HG03175 (cell line): Measurements from ENCODE around the gene ANTXR2.

Source experiments
- ATAC-seq: cut with Tn5 transposase; IDR thresholded peaks from one replicate; pipeline ENCODE4 v1.9.1; 2021; ENCODE audit warnings: mild to moderate bottlenecking, moderate library complexity; ENCODE audit not compliant: unreplicated experiment

The ANTXR2 gene

DNA sequence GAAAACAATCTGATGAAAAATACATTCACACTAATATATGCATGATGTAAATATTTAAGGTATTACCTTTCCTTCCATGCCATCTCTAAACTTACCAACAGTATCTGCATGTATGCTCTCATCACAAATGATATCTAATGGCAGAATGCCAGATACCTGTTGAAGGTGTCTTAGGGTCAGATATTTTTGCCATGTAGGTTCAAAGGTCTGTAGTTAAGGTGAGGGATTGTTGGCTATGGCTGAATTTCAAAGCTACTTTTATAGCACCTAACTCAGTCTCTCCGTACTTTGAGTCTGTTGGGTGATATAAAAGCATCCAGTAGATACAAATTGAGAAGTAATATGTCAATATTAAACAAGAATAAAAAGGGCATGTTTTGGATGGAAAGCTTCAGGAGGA, 19.8 kb upstream of the ANTXR2 start:
- no peak for ATAC-seq

DNA sequence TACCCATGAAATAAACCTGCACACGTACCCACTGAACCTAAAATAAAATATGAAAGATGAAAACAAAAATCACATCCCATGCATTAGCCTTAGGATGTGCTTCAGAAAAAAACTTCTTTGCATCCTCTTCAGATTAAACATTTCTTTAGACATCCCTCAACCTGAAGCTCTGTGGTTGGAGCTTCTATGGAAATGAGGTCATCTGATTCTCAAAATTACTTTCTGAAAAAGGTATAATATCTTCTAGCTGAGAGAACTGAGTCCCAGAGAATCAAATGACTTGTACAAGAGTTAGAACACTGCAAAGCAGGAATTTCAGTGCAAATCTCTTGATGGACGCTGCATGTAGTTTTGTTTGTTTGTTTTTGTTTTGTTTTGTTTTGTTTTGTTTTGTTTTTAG, 19.1 kb upstream of the ANTXR2 start:
- no peak for ATAC-seq

DNA sequence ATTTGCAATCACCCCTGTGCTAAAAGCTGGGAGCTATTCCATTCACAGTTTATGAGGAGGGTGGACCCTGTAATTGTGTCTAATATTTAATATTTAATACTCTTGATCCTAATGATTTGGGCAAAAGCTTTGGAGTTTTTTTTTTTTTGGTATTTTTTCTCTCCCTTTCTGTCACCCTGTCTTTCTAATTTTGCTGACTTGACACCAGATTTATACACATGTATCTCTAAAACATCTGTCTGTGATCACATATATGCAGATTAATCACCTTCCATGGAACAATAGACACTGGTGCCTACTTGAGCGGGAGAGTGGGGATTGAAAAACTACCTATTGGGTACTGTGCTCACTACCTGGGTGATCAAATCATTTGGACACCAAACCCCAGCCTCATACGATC, 18.7 kb upstream of the ANTXR2 start:
- ATAC-seq = no peak

DNA sequence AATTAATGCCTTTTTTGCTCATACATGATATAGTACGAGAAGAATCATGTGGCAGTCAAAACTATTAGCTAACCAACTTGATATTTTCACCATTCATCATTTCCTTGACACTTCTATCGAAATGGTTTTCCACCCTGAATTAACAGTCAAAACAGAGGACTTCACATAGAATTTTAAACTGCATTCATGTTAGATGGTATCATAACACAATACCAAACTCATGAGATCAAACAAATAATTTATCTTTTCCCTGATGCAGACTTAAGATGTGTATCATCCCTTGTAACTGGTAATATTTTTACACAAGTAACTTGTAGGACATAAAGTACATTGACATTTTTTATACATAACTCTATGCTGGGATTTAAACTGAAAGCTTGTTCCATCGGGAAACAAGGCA, 18.2 kb upstream of the ANTXR2 start:
- ATAC-seq = no peak

DNA sequence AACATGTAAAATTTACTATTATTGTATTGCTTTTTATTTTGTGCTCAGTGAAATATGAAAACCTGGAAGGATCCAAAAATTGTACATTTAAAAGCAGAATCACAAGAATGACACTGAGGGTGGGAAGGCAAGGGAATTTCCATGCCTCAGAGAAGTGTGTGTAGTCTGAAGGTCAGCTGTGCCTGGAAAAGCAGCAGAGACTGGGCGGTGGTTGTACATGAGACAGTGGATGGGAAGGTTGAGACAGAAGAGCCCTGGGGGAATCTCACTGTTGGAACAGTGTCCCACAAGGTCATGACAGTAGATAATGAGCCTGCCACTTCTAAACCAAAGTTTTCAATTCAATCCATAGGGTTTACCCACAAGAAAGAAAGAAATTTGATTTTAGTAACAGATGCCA, 17.1 kb upstream of the ANTXR2 start:
- ATAC-seq = no peak

DNA sequence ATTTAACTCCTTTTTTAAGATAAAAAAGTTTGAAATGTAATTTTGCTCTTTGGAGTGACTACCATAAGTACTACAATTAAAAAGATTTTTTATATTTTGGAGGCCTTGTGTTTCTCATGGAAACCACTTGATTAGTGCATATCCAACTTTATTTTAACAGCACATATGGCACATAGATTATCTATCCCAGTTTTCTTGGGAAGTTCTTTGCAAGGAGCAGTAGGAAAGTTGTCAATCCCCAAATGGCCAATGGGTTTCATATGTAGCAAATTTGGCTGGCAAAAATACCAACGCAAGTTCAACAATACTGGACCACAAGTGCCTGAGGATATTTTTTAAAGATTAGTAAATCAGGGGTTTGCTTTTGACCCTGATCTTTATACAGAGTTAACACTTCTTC, 15.4 kb upstream of the ANTXR2 start:
- ATAC-seq = no peak

DNA sequence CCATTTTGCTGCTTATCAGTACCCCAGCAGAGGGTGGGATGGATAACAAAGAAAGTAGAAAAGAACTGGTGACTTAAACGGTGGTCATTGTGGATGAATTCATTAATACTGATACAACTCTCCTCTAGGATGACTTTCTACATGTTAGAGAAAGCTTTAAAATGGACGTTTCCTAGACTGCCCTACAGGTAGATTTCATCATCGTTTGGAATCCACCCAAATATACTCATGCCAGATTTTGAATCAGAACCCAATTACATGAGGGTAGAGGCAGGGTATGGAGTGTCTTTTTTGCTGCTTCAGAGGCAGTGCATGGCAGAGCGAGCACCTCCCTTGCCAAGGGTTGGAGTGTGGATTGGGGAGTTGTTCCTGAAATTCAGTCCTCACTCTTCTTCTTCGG, 13.3 kb upstream of the ANTXR2 start:
- ATAC-seq = no peak

DNA sequence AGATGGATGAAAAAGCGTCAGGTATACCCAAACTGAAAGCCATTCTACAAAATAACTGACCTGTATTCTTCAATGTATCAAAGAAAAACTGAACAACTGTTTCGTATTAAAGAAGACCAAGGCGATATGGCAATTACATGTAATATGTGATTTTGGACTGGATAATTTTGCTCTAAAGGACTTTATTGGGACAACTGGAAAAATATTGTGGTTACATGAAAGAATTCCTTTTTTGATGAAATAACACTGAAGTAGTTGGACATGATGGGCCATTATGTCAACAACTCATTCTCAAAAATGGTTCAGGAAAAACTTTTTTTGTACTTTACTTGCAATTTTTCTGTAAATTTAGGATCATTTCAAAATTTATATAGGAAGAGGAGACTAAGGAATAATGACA, 12.1 kb upstream of the ANTXR2 start:
- ATAC-seq = no peak

DNA sequence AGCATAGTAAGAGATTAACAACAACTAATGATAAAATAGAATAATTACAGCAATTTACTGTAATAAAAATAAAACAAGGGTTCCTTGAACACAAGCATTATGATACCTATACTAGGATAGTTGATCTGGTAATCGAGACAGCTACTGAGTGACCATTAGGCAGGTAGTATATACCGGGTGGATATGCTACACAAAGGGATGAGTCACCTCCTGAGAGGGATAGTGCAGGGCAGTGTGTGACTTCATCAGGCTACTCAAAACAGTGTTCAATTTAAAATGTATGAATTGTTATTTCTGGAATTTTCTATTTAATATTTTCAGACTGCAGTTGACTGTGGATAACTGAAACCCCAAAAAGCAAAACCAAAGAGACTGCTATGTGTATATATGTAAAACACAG, 9.7 kb upstream of the ANTXR2 start:
- no peak for ATAC-seq

DNA sequence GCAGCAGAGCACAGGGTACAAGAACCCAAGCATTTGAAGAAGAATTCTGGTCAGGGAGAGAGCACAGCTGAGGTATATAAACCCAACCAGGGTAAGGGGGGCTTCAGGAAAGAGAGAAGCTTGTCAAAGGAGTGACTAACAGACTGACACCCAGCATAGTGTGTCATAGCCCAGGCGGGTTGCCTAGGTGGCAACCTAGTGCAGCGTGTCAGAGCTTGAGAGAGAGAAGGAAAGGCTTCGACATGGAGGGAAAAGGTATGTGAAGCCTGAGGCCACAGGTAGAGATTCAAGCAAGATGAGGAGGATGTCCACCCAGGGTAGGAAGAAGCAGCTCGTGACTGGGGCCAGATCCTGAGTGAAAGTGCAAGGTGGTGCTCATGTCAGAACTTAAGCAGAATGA, 8.5 kb upstream of the ANTXR2 start:
- ATAC-seq = no peak

DNA sequence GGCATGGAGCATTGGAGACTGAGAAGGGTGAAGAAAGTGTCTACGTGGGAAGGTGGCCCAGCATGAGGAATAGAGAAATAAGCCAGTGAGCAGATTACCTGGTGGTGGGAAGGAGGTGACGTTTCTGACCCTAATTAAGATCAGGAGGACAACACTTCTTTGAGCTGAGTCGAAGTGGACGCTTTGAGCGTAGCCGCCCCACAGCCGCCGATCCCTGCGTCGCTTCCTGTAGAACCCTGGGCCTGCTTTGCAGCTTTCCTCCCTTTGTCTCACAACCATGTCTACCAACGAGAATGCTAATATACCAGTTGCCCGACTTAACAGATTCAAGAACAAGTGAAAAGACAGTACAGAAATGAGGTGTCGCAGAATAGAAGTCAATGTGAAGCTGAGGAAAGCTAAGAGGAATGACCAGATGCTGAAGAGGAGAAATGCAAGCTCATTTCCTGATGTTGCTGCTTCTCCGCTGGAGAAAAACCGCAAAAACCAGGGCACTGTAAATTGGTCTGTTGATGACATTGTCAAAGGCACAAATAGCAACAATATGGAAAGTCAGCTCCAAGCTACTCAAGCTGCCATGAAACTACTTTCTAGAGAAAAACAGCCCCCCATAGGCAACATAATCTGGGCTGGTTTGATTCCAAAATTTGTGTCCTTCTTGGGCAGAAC, 6.4 kb upstream of the ANTXR2 start:
- ATAC-seq = no peak

DNA sequence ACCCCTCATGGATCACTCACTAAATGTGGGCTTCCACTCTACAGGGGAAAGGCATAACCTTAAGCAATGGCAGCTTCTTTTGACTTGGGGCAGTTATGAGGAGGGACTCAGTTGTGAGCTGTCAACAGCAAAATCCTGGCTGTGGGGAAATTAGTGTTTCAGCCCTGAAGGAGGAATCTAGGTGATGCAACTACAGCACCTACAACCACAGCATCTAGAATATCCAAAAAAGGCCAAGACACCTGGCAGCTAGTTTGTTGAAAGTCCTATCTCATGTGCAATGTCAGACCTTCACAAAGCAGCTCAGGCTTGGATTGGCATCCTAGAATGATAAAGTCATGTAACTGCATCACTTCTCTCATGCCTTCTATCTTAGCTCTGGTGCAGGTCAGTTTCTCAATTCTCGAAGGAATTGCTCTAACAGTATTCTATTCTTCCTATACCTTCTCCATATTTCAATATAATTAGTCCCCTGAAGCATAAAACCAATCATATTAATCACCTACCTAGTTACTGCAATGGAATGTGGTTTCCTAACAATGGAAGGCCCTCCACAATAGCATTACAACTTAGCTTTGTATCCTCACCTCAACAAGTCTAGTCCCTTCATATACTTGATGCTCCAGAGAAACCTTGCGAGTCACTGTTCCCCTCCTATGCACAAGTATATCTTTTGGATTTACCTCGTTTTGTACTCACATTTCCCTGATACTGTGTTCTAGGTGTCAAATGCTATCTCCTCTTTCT, 5.5 kb upstream of the ANTXR2 start:
- no peak for ATAC-seq

DNA sequence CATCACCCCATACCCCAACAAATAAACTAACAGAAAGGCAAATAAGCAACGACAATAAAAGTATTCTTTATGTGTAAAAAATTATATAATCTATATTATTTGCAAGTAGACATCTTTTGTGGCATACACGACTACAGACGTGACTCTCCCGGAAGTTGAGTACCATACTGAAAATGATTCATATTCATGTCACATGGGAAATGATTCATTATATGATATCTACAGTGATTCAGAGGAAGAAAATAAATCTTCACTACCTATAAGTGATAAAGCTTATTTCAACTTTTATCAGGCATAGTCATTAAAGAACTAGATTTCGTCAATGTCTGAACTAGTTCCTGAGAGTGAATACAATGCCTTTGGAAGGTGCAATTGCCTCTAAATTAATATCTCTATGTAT, 4.6 kb upstream of the ANTXR2 start:
- no peak for ATAC-seq

DNA sequence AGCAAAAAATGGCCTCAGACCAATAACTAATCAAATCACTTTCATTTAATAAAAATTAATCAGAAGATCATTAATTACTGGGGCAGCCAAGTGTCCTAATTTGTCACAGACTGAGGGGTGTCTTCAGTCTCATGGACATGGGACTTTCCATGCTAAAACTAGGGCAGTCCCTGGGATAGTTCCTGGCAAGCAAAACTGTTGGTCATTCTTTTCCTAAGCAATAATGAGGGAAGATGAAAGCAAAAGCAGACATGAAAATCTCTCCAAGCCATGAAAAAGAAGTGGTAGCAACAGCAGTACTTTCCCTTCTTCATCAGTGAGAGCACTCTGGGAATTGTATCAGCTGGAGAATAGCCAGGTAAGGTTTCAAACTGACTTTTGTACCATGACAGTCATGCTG, 3.7 kb upstream of the ANTXR2 start:
- ATAC-seq = no peak

DNA sequence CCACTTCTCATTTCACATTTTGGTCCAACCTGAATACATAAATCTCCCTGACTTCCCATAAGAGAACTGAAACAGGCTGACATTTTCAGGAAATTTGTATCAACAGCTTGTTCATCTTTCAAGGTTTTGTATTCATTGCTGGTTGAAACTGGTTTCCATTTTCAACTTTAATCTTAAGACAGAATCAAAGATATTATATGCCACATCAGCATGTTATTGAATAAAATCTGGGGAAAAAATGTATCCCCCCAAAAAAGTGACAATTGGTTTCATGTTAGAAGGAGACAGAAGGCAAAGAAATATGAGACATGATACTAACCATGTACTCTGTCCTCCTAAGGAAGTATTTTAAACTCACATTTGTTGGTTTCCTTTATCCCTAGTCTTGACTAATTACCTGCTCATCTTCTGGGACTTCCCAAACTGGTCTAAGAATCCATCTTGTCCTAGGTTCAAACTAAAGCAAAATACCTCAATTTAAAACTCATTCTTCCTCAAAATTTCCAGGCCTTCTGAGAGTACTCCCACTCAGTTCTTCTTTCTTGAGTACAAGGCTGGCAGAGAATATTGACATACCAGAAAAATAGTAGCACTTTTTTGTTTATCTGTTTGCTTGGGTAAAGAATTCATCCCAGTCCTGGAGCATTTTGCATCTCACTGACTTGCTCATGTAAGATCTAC, 3.1 kb upstream of the ANTXR2 start:
- no peak for ATAC-seq

DNA sequence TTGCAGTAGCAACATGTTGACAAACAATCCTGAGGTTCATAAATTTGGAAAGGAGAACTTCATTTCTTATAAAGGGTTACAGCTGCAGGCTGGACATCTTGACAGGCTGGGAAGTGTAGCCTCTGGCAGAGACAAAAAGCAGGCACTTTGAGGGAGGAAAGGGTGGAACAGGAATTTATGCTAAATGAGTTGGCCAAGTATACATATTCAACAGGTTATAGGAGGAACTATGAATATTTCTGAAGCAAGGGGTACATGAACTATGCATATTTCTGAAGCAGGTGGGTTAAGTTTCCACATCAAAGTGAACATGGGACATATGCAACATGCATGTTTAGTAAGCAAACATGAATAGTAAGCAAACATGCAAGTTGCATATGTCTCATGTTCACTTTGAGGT, 1.6 kb upstream of the ANTXR2 start:
- ATAC-seq = no peak

DNA sequence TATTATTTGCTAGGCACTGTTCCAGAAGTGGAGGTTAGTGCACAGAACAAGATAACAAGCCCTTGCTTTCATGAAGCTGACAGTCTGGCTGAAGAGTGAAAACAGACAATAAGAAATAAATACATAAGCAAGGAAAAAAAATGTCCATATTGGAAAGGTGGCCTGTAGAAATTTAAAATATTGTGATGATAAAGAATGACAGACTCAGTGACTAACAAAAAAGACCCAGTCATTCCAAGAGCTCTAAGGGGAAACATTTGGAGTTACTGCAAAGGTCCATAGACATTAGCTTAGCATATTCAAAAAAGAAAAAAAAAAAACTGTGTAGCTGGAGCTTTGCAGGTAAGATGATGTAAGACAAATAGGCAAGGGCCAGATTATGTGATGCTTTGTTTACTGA, 1.0 kb upstream of the ANTXR2 start:
- no peak for ATAC-seq

DNA sequence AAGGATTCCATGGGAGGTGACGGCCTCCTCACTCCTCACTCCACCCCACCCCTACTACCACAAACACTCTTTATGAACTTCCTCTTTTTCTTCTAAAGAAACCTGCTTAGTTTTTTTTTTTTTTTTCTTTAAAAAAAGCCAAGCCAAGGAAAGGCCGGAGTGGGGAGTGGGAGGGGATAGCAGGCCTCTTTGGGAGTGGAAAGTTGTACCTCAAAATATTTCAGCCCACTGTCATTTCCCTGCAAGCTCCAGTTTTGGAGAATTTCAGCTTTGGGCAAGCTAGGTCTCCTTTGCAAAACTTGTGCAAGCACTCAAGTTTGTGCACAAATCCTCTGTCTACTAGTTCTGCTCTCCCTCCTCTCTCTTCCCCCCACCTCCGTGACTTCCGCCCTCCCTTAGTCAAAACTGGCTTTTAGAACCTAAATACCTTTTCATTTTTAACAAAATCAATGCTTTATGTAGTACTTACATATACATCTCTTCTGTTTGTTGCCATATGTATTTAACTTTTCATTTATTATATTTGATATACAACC, 512 bp upstream of the ANTXR2 start:
- ATAC-seq = peak; percentile 60

DNA sequence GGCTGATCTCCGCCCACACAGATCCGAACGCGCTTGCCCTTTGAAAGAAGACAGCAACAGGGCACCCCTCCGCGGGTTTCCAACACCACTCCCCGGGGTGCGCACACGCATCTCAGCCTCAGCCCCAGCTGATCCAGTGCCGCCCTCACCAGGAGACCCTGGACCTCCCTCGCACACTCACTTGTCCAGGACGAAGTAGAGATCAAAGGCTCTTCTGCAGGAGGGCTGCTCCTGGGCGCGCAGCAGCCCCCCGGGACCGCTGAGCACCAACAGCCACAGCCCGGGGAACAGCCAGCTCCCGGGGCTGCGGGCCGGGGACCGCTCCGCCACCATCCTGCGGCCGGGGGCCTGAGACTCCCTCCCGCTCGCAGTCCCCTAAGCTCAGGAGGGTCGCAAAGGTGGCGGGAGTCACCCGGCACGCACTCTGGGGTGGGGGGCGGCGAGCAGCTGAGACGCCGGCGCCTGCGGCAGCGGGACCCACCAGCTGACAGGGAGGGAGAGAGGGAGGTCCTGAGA, 743 bp downstream of the ANTXR2 start:
- peak; percentile 32 for ATAC-seq

DNA sequence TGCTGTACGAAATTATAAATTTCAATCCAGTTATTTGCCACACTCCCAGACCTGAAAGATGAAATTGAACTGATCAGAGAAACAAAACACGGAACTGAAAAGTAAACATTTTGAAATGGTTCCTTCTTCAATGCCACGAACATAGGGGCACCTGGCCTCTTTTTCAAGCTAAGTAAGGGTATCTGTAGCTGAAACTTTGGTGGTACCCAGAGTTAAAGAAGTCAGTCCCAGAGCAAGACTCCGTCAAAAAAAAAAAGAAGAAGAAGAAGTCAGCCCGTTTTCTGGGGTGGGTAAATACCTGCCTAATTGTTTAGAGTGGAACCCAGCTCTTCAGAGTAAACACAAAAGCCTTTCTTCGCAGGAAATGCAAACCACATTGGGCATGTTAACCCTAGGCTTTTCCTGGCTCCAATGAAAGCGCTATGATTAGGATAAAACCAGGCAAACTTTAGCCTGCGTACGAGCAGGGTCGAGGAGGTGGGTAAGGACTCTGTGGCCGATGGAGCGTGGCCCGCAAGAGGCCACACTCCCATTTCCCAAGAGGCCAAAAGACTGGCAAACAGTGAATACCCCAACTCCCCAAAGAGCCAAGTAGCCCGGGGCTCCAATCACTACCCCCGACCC, 1.3 kb downstream of the ANTXR2 start:
- ATAC-seq = peak; percentile 17

DNA sequence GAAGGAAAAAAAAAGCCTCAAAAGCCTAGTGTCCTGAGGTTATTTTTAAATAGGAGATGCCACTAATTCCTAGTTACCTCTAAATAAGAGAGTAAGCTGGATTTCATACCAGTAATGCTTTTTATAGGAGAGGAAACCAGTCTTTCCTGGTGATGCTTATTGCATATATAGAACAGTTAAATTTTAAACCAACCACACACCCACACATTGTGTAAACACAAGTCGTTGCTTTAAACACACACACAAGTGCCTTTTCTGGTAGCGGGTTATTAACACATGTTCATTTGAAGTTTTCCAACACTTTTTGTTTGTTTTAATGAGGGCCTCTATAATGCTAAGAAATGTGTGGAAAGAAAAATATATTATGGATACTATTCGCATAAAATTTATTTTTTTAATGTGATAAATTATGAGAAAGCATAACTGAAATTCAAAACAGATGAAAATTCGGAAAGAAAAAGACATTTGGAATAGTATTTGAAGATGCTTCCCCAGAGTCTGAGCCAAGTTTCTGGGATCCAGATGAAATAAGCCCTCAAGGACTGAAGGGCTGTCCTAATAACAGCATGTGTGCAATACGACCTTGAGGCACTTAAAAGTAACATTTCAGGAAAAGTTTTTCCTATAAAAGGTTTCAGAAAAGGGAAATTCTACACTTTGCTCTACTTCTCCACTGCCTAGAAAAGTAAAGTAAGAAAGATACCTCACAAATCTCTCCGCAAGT, 2.0 kb downstream of the ANTXR2 start:
- ATAC-seq = no peak
